ENCODE results near the gene HSD11B1.

- no peak for TF ChIP-seq CTCF (IDR thresholded peaks at IDR 0.05; ENCODE audit: borderline replicate concordance, extremely low read depth, low read length, poor library complexity, severe bottlenecking)
- no peak for TF ChIP-seq EZH2 (IDR thresholded peaks at IDR 0.05; ENCODE audit: borderline replicate concordance, low read depth, low read length, severe bottlenecking)
Observed at GRCh38 chr1:209659909-209660308, 44.7 kb upstream of the HSD11B1 start.

Measured in DND-41 (cell line).